ENCODE data around the gene FARP2. TPM values are rescaled to one million over a fixed set of nuclear protein-coding genes. Genes with fewer than 3 reads are reported as not detected.

The FARP2 gene
- total and polyA plus RNA-seq, 2 of the 13 experiments (the other 11 are each of a cell fraction or from before 2014, with no cell fraction given) = 28.0 to 45.4 TPM

- TF ChIP-seq IRF1 (CRISPR knock-in tag; IDR thresholded peaks at IDR 0.05; ENCODE audit: low read depth) = no peak
- 0 out of 2 replicates have a peak, but pooled peaks have one; percentile 61 for TF ChIP-seq CSRNP1 (CRISPR knock-in tag; IDR thresholded peaks at IDR 0.05)
- no peak for TF ChIP-seq ZNF619 (CRISPR knock-in tag; IDR thresholded peaks at IDR 0.05)
- 0 out of 2 replicates have a peak, but pooled peaks have one; percentile 14 for TF ChIP-seq PPARG (CRISPR knock-in tag; conservative IDR thresholded peaks at IDR 0.05)
- TF ChIP-seq ZNF225 (CRISPR knock-in tag; IDR thresholded peaks at IDR 0.05) = peak; percentile 57; the same call in 1 of the 2 replicates
- TF ChIP-seq REST (IDR thresholded peaks at IDR 0.05; ENCODE audit: borderline replicate concordance in 1 of 2, low read depth in 1 of 2, low read length in 2 of 2) = no peak
- peak; percentile 79; the same call in 1 of the 2 replicates for TF ChIP-seq ZNF224 (CRISPR knock-in tag; IDR thresholded peaks at IDR 0.05)
- peak; percentile 71; the same call in 1 of the 2 replicates for TF ChIP-seq PRMT3 (CRISPR knock-in tag; IDR thresholded peaks at IDR 0.05; ENCODE audit: borderline replicate concordance, low read depth)
- 0 out of 2 replicates have a peak, but pooled peaks have one; percentile 50 for TF ChIP-seq SMYD3 (CRISPR knock-in tag; IDR thresholded peaks at IDR 0.05)
- no peak for TF ChIP-seq ZNF124 (CRISPR knock-in tag; IDR thresholded peaks at IDR 0.05)
- peak; percentile 24; the same call in 1 of the 3 replicates for TF ChIP-seq MXI1 (IDR thresholded peaks at IDR 0.05; ENCODE audit: borderline replicate concordance, low read depth, low read length)
- TF ChIP-seq HNF4A (CRISPR knock-in tag; IDR thresholded peaks at IDR 0.05) = no peak
- 0 out of 2 replicates have a peak, but pooled peaks have one; percentile 40 for TF ChIP-seq ZNF747 (CRISPR knock-in tag; IDR thresholded peaks at IDR 0.05; ENCODE audit: borderline replicate concordance)
- TF ChIP-seq REPIN1 (CRISPR knock-in tag; IDR thresholded peaks at IDR 0.05; ENCODE audit: borderline replicate concordance, low read depth) = peak; percentile 49; the same call in 1 of the 2 replicates
- peak; percentile 44; the same call in 1 of the 2 replicates for TF ChIP-seq ZFP91 (CRISPR knock-in tag; IDR thresholded peaks at IDR 0.05; ENCODE audit: borderline replicate concordance)
- no peak for TF ChIP-seq HINFP (CRISPR knock-in tag; IDR thresholded peaks at IDR 0.05; ENCODE audit: low read depth)
Measured at GRCh38 chr2:241507430-241508239, 151.6 kb downstream of the FARP2 start (continued).

Measured in HepG2 (cell line).